Measurements from ENCODE around the gene HYAL3. TPM values are rescaled to one million over a fixed set of nuclear protein-coding genes. Genes with fewer than 3 reads are reported as not detected.
"Not testable (repeated sequence)": the region's sequence is repeated elsewhere in the genome, so short reads cannot be mapped to it uniquely, and the experiment has no call there.

HYAL3 gene
- total RNA-seq, 2 experiments from 2014 or later, result 2.7 to 3.5 TPM

DNA sequence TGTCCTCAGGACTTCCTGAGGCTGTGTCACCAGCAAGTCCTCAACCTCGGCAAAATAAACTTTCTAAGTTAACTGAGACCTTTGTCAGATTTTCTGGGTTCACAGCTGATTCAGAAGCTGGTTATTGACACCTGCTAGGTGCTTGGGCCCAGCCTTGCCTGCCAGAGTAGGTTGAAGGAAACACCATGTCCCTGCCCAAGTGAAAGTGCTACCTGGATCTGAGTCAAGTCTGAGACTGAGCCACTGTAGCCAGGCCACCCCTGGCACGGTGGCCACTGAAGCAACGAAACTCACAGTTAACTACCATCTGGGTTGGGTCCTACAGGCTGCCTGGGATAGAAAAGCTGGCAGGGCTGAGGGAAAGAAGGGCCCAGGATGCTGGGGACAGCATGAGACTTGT, 15.1 kb upstream of the HYAL3 start:
- Histone ChIP-seq H2AFZ (ENCODE audit: low read length) (no peak overlapping the region), H3K4me2 (ENCODE audit: low read length) (no peak overlapping the region), H3K4me1 (ENCODE audit: insufficient read depth, low read length, poor library complexity, severe bottlenecking) (peaks cover 31% of the 10 kb centered on the region), H3K27ac (ENCODE audit: low read depth, low read length, poor library complexity, severe bottlenecking) (no peak overlapping the region), H3K4me3 (ENCODE audit: low read depth, low read length, poor library complexity, severe bottlenecking) (no peak overlapping the region), H3K9me3 (ENCODE audit: low read length) (peaks cover 3% of the 10 kb centered on the region; the same call in 1 of the 2 replicates), H3K79me2 (ENCODE audit: insufficient read depth, low read depth, low read length) (no peaks in the 10 kb centered on the region), H3K36me3 (ENCODE audit: insufficient read depth, low read length) (0 out of 2 replicates have a peak, but pooled peaks cover 6% of the 10 kb centered on the region), H4K20me1 (ENCODE audit: insufficient read depth, low read length) (no peaks in the 10 kb centered on the region), H3K9me2 (ENCODE audit: insufficient read depth, low read length) (no peaks in the 10 kb centered on the region)
- no TSS peak for BruUV-seq (replicated peaks)
- CTCF ChIA-PET (ENCODE audit: unreplicated experiment), result interaction anchor here (0.6 kb wide), 1 partner anchor 18 kb away, joined by 3 read pairs; no protein-coding TSS in a partner anchor
- TF ChIP-seq, protein P1, sequence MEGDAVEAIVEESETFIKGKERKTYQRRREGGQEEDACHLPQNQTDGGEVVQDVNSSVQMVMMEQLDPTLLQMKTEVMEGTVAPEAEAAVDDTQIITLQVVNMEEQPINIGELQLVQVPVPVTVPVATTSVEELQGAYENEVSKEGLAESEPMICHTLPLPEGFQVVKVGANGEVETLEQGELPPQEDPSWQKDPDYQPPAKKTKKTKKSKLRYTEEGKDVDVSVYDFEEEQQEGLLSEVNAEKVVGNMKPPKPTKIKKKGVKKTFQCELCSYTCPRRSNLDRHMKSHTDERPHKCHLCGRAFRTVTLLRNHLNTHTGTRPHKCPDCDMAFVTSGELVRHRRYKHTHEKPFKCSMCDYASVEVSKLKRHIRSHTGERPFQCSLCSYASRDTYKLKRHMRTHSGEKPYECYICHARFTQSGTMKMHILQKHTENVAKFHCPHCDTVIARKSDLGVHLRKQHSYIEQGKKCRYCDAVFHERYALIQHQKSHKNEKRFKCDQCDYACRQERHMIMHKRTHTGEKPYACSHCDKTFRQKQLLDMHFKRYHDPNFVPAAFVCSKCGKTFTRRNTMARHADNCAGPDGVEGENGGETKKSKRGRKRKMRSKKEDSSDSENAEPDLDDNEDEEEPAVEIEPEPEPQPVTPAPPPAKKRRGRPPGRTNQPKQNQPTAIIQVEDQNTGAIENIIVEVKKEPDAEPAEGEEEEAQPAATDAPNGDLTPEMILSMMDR (conservative IDR thresholded peaks at IDR 0.05; ENCODE audit: low read length), result no peak
- TF ChIP-seq EZH2phosphoT487 (IDR thresholded peaks at IDR 0.05; ENCODE audit: borderline replicate concordance, low read depth, low read length), result no peak
- DNase-seq (ENCODE audit: low spot score), result no peak
- POLR2A ChIA-PET, result interaction anchor here (1.0 kb wide), 1 partner anchor 15 kb away, joined by 3 read pairs; the partner anchor contains the start of genes HYAL3 and NAA80
- intact Hi-C loops (cut with micrococcal nuclease; ENCODE audit: unreplicated experiment), result no loop called here

DNA sequence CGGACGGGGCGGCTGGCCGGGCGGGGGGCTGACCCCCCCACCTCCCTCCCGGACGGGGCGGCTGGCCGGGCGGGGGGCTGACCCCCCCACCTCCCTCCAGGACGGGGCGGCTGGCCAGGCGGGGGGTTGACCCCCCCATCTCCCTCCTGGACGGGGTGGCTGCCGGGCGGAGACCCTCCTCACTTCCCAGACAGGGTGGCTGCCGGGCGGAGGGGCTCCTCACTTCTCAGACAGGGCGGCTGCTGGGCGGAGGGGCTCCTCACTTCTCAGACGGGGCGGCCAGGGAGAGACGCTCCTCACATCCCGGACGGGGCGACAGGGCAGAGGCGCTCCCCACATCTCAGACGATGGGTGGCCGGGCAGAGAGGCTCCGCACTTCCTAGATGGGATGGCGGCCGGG, 12.8 kb upstream of the HYAL3 start:
- CTCF ChIA-PET (ENCODE audit: unreplicated experiment); BruUV-seq (replicated peaks); H3K27ac ChIP-seq (ENCODE audit: low read depth, low read length, poor library complexity, severe bottlenecking): not testable (repeated sequence)

DNA sequence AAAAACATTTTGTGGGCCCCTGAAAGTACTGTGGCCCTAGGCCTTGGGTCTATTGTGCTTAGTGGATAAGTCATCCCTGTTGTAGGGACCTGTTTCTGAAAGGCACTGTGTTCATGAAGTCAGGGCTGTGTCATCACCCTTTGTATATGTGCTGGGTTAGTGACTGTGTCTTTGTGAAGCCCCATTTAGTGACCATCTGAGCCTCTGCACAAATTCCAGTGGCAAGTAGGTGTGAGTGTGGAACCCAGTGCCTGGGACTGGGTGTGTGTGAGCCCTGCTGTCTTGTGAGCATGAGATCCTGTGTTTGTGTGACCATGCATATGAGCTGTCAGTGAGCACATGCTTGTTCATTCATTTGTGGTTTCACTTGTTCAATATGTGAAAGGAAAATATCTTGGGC, 5.4 kb upstream of the HYAL3 start:
- Histone ChIP-seq H3K4me3 (ENCODE audit: low read depth, low read length, poor library complexity, severe bottlenecking) (no peak overlapping the region), H3K4me2 (ENCODE audit: low read length) (no peak overlapping the region), H3K9me2 (ENCODE audit: insufficient read depth, low read length) (no peaks in the 10 kb centered on the region), H3K9me3 (ENCODE audit: low read length) (peaks cover 11% of the 10 kb centered on the region; the same call in 1 of the 2 replicates), H4K20me1 (ENCODE audit: insufficient read depth, low read length) (no peaks in the 10 kb centered on the region), H2AFZ (ENCODE audit: low read length) (no peak overlapping the region), H3K36me3 (ENCODE audit: insufficient read depth, low read length) (no peaks in the 10 kb centered on the region), H3K27ac (ENCODE audit: low read depth, low read length, poor library complexity, severe bottlenecking) (no peak overlapping the region), H3K79me2 (ENCODE audit: insufficient read depth, low read depth, low read length) (no peaks in the 10 kb centered on the region), H3K4me1 (ENCODE audit: insufficient read depth, low read length, poor library complexity, severe bottlenecking) (peaks cover 10% of the 10 kb centered on the region)
- intact Hi-C loops (cut with micrococcal nuclease; ENCODE audit: unreplicated experiment), result no loop called here
- BruUV-seq (replicated peaks), result no TSS peak
- DNase-seq (ENCODE audit: low spot score), result no peak
- POLR2A ChIA-PET, result no interaction called here
- CTCF ChIA-PET (ENCODE audit: unreplicated experiment), result no interaction called here
- TF ChIP-seq EZH2phosphoT487 (IDR thresholded peaks at IDR 0.05; ENCODE audit: borderline replicate concordance, low read depth, low read length), result no peak
- TF ChIP-seq, protein P1 (conservative IDR thresholded peaks at IDR 0.05; ENCODE audit: low read length), result no peak

More for the DNA sequence above, 12.8 kb upstream of the HYAL3 start:
- H2AFZ ChIP-seq (ENCODE audit: low read length); H3K9me3 ChIP-seq (ENCODE audit: low read length); POLR2A ChIA-PET; H3K4me1 ChIP-seq (ENCODE audit: insufficient read depth, low read length, poor library complexity, severe bottlenecking); H3K79me2 ChIP-seq (ENCODE audit: insufficient read depth, low read depth, low read length); intact Hi-C loops (cut with micrococcal nuclease; ENCODE audit: unreplicated experiment); DNase-seq (ENCODE audit: low spot score); H4K20me1 ChIP-seq (ENCODE audit: insufficient read depth, low read length); H3K4me3 ChIP-seq (ENCODE audit: low read depth, low read length, poor library complexity, severe bottlenecking); H3K9me2 ChIP-seq (ENCODE audit: insufficient read depth, low read length); H3K36me3 ChIP-seq (ENCODE audit: insufficient read depth, low read length); H3K4me2 ChIP-seq (ENCODE audit: low read length): not testable (repeated sequence)
